GM12875 (cell line): Measurements from ENCODE around the gene MRPS31.

Experiments
- H3K4me3 ChIP-seq: one replicate; pipeline ENCODE4 v1.5.1; 2011; ENCODE audit warnings: low read depth, low read length, control low read depth
- CTCF ChIP-seq: IDR thresholded peaks from 2 replicates; pipeline ENCODE4 v1.5.1; 2011; ENCODE audit warnings: low read depth, mild to moderate bottlenecking, control low read depth, inconsistent platforms, low read length, moderate library complexity, borderline replicate concordance; ENCODE audit not compliant: insufficient read depth

MRPS31 gene

GRCh38 chr13:40774672-40775071 lies 3.7 kb upstream of the MRPS31 start:
- no peak overlapping the region for H3K4me3 ChIP-seq
- TF ChIP-seq CTCF = no peak

DNA sequence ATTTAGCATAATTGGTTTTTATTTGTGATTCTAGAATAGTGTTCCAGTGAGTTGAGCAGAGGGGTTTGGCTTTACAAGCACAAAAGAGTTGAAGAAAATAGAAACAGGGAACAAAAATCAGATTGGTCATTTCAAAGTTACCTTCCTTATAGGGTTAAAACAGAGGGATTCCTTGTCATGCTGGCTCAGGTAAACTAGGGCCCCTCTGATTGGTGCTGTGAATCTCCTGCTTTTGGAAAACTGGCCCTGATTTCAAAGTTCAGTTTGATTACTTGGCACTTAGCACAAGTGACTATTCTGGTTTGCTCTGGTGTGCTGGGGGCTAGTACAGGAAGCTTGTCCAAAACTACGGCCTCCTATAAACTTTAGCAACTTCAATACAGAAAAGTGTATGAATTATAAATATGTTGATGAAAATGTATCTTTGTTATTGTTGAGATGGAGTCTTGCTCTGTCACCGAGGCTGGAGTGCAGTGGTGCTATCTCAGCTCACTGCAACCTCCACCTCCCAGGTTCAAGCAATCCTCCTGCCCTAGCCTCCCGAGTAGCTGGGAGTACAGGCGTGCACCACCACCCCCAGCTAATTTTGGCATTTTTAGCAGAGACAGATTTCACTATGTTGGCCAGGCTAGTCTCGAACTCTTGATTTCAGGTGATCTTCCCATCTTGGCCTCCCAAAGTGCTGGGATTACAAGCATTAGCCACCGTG lies 1.9 kb upstream of the MRPS31 start:
- H3K4me3 ChIP-seq = no peak overlapping the region
- no peak for TF ChIP-seq CTCF

DNA sequence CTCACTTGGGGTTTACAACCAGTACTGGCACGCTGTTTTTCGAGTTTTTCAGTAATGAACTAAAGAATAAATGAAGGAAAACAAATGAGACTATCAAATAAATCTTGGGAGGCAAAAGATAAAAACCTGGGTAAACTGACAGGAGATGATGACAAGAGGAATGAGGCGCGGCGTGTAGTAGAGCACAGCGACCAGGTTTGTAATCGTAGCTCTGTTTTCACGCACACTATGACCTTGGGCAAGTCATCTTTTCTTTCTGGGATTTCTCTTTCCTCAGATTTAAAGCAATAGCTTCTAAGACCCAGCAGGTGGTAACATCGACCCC lies 419 bp downstream of the MRPS31 start:
- TF ChIP-seq CTCF = no peak
- H3K4me3 ChIP-seq = peak overlapping the region; percentile 97

DNA sequence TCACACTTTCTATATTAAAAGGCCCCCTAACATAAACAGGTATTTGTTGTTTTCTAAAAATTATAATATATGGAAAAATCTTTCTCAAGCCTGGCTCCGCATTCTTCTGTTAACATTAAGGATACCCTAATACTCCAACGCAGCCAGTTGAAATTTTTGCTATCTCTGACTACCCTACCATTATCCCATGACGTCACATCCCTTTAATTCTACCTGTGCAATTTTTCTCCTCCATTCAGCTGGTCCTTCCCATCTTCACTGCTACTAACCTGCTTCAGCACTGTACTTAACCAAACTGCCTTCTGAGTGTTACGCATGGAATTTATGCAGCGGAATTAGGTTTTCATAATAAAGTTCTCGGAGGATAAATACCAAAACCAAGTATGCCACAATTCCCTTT lies 1.0 kb downstream of the MRPS31 start:
- peak overlapping the region; percentile 97 for H3K4me3 ChIP-seq
- no peak for TF ChIP-seq CTCF

DNA sequence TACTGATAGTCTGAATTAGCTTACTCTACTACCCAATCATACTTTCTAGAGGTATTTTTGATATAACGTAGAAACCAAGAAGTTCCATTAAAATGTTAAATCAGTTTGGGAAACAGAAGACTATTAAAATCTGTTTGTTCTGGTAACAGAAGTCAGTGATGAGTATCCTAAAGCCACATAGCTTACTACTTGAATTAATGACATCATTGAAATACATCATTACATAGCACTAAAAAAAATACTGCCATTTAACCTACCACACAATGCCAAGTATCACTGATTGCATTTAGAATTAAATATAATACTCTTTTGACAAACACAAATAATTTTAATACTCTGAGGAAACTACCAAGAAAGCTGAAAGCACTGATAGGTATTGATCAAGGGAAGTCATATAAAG lies 5.4 kb downstream of the MRPS31 start:
- no peak overlapping the region for H3K4me3 ChIP-seq
- TF ChIP-seq CTCF = no peak

GRCh38 chr13:40764587-40765403 lies 6.2 kb downstream of the MRPS31 start:
- H3K4me3 ChIP-seq = no peak overlapping the region

More at GRCh38 chr13:40764587-40765403, 6.2 kb downstream of the MRPS31 start:
- TF ChIP-seq CTCF = no peak
